B cell (primary cell): Measurements from ENCODE around the gene KPNA4.

Experiments
- CTCF ChIP-seq: fragments of 200-600 bp; IDR thresholded peaks from one replicate; pipeline ENCODE4 v1.8.0; 2022; ENCODE audit warnings: antibody characterized with exemption, mild to moderate bottlenecking
- EZH2 ChIP-seq: IDR thresholded peaks from 2 replicates; pipeline ENCODE4 v1.6.1; 2012; ENCODE audit warnings: borderline replicate concordance, low read depth, mild to moderate bottlenecking, moderate library complexity, low read length; ENCODE audit not compliant: insufficient read depth, poor library complexity, severe bottlenecking

- TF ChIP-seq EZH2 (no peak), CTCF (no peak)
Observed at GRCh38 chr3:160554980-160555379, 10.4 kb downstream of the KPNA4 start.
